LNCAP (cell line): Measurements from ENCODE around the gene TACR2.

Experiments used
- TF ChIP-seq, protein P1 (sequence below): fragments of 450-650 bp; IDR thresholded peaks from 2 replicates; pipeline ENCODE4 v1.5.1; 2017; ENCODE audit warnings: mild to moderate bottlenecking

TACR2 gene

DNA sequence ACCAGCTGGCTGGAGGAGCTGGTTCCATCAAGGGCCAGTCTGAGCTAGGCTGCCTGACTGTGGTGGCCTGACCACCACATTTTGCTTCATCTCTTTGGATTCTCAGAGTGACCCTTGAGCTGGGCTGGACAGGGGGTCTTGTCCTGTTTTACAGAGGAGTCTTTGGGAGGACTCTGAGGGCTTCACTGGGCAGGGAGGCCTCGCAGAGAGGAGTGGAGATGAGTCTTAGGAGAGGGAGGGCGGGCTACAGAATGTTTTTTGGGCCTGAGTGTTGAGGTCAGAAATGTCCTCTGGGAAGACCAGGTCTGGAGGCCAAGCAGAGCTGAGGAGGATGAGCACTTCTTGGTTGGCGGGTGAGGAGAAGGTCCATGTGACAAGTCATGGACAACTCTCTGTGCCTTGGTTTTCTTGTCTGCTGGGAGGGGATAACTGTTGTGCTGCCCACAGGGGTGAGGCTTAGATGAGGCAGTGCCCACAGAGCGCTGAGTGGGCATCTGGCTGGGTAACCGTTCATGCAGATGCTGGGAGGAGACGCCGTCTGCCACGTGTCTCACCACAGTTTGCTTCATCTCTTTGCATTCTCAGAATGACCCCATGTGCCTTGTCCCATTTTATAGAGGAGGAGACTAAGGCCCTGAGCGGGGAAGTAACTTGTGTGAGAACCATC, 44.0 kb upstream of the TACR2 start:
- TF ChIP-seq, protein P1, sequence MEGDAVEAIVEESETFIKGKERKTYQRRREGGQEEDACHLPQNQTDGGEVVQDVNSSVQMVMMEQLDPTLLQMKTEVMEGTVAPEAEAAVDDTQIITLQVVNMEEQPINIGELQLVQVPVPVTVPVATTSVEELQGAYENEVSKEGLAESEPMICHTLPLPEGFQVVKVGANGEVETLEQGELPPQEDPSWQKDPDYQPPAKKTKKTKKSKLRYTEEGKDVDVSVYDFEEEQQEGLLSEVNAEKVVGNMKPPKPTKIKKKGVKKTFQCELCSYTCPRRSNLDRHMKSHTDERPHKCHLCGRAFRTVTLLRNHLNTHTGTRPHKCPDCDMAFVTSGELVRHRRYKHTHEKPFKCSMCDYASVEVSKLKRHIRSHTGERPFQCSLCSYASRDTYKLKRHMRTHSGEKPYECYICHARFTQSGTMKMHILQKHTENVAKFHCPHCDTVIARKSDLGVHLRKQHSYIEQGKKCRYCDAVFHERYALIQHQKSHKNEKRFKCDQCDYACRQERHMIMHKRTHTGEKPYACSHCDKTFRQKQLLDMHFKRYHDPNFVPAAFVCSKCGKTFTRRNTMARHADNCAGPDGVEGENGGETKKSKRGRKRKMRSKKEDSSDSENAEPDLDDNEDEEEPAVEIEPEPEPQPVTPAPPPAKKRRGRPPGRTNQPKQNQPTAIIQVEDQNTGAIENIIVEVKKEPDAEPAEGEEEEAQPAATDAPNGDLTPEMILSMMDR = no peak

DNA sequence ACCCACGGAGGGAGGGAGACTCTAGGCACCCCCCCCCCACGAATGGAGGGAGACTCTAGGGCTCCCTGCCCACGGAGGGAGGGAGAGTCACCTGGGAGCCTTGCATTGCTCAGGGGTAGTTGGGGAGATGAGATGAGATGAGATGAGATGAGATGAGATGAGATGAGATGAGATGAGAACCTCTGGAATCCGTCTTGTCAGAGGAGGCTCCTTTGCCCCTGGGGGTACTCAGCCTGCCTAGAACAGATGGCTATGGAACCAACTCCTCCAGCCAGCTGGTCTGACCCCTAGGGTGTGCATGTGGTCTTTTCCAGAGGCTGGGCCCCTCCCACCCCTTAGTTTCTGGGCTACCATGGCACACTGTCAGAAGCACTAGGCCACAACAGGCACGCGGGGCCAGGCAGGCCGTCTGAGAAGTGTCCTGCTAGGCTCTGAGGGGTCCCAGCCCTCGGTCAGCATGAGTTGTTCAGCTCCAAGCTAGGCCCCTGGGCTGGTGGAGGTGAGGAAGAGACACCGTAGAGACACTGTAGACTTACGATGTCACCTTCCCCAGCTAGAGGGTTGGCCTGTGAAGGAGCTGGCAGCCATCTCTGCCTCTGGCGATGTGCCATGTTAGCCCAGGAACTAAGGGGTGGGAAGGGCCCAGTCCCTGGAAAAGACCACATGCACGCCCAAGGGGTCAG, 43.3 kb upstream of the TACR2 start:
- TF ChIP-seq, protein P1 = no peak

GRCh38 chr10:69459101-69459790, 42.5 kb upstream of the TACR2 start:
- TF ChIP-seq, protein P1 = no peak

GRCh38 chr10:69458430-69459100, 41.8 kb upstream of the TACR2 start:
- TF ChIP-seq, protein P1 = no peak

- TF ChIP-seq, protein P1 = no peak
Measured at GRCh38 chr10:69457771-69458237, 41.1 kb upstream of the TACR2 start.

- TF ChIP-seq, protein P1 = no peak
Measured at GRCh38 chr10:69456880-69457693, 40.4 kb upstream of the TACR2 start.
